ENCODE measurements around the gene ZNF697. TPM values are rescaled to one million over a fixed set of nuclear protein-coding genes. Genes with fewer than 3 reads are reported as not detected.

The ZNF697 gene
- total RNA-seq, 4 donors from 2014 or later: 2.6 to 8.1 (median 3.7) TPM

GRCh38 chr1:119636491-119637089, 11.5 kb downstream of the ZNF697 start:
- Histone ChIP-seq H3K4me1 (peaks cover 16% of the 10 kb centered on the region), H3K36me3 (no peaks in the 10 kb centered on the region), H3K9me3 (no peaks in the 10 kb centered on the region), H3K27ac (no peak overlapping the region), H3K27me3 (no peaks in the 10 kb centered on the region), H3K4me3 (no peak overlapping the region)
- no peak for DNase-seq (ENCODE audit: low spot score in 2 of 2)
- no peak for TF ChIP-seq POLR2AphosphoS5 (IDR thresholded peaks at IDR 0.05)
- TF ChIP-seq POLR2A (IDR thresholded peaks at IDR 0.05): no peak
- TF ChIP-seq EP300 (IDR thresholded peaks at IDR 0.05): no peak
- TF ChIP-seq CTCF (IDR thresholded peaks at IDR 0.05): no peak
- 99% methylated on average over 4 of the region's 4 CpGs for WGBS

GRCh38 chr1:119635811-119636390, 12.2 kb downstream of the ZNF697 start:
- Histone ChIP-seq H3K36me3 (no peaks in the 10 kb centered on the region), H3K27me3 (no peaks in the 10 kb centered on the region), H3K9me3 (no peaks in the 10 kb centered on the region), H3K4me1 (peaks cover 23% of the 10 kb centered on the region), H3K4me3 (no peak overlapping the region), H3K27ac (no peak overlapping the region)
- no peak for DNase-seq (ENCODE audit: low spot score in 2 of 2)
- 75% methylated on average over 7 of the region's 7 CpGs for WGBS
- TF ChIP-seq CTCF (IDR thresholded peaks at IDR 0.05) (no peak), POLR2AphosphoS5 (IDR thresholded peaks at IDR 0.05) (no peak), EP300 (IDR thresholded peaks at IDR 0.05) (no peak), POLR2A (IDR thresholded peaks at IDR 0.05) (no peak)

GRCh38 chr1:119634016-119634415, 14.1 kb downstream of the ZNF697 start:
- Histone ChIP-seq H3K36me3 (no peaks in the 10 kb centered on the region), H3K27ac (no peak overlapping the region), H3K4me1 (peaks cover 32% of the 10 kb centered on the region), H3K4me3 (no peak overlapping the region), H3K27me3 (no peaks in the 10 kb centered on the region), H3K9me3 (no peaks in the 10 kb centered on the region)
- no peak for TF ChIP-seq POLR2AphosphoS5 (IDR thresholded peaks at IDR 0.05)
- no peak for TF ChIP-seq POLR2A (IDR thresholded peaks at IDR 0.05)
- no peak for DNase-seq (ENCODE audit: low spot score in 2 of 2)
- WGBS: 61% methylated on average over 3 of the region's 3 CpGs

GRCh38 chr1:119633575-119633974, 14.5 kb downstream of the ZNF697 start:
- Histone ChIP-seq H3K9me3 (no peaks in the 10 kb centered on the region), H3K4me3 (no peak overlapping the region), H3K27me3 (no peaks in the 10 kb centered on the region), H3K36me3 (no peaks in the 10 kb centered on the region), H3K27ac (no peak overlapping the region), H3K4me1 (peaks cover 32% of the 10 kb centered on the region)
- no peak for TF ChIP-seq CTCF (IDR thresholded peaks at IDR 0.05)
- no peak for TF ChIP-seq EP300 (IDR thresholded peaks at IDR 0.05)
- no peak for TF ChIP-seq POLR2A (IDR thresholded peaks at IDR 0.05)
- TF ChIP-seq POLR2AphosphoS5 (IDR thresholded peaks at IDR 0.05): no peak
- no peak for DNase-seq (ENCODE audit: low spot score in 2 of 2)
- 95% methylated on average over 2 of the region's 2 CpGs for WGBS

- Histone ChIP-seq H3K4me1 (peaks cover 32% of the 10 kb centered on the region), H3K36me3 (no peaks in the 10 kb centered on the region), H3K4me3 (no peak overlapping the region), H3K9me3 (no peaks in the 10 kb centered on the region), H3K27me3 (no peaks in the 10 kb centered on the region), H3K27ac (no peak overlapping the region)
- DNase-seq (ENCODE audit: low spot score in 2 of 2): no peak
- no peak for TF ChIP-seq EP300 (IDR thresholded peaks at IDR 0.05)
- TF ChIP-seq POLR2A (IDR thresholded peaks at IDR 0.05): no peak
- TF ChIP-seq POLR2AphosphoS5 (IDR thresholded peaks at IDR 0.05): no peak
- TF ChIP-seq CTCF (IDR thresholded peaks at IDR 0.05): no peak
- WGBS: 67% methylated on average over 4 of the region's 4 CpGs
Measured at GRCh38 chr1:119632841-119633240, 15.2 kb downstream of the ZNF697 start.
